SK-N-SH treated with all-trans-retinoic acid at 6 μM for 48 hours (cell line): Measurements from ENCODE around the gene SLC25A23.
"Not testable (repeated sequence)": the region's sequence is repeated elsewhere in the genome, so short reads cannot be mapped to it uniquely, and the experiment has no call there.

Source experiments
- ATAC-seq: fragments of 200-7000 bp; cut with Tn5 transposase; 3 replicates; pipeline ENCODE4 v1.9.1; 2020; ENCODE audit warnings: mild to moderate bottlenecking, moderate library complexity
- ARNTL ChIP-seq: fragments of 450-650 bp; formaldehyde crosslinking; IDR thresholded peaks from 2 replicates; pipeline ENCODE4 v1.5.0; 2020; ENCODE audit warnings: low read depth, mild to moderate bottlenecking, moderate library complexity, borderline replicate concordance
- BACH2 ChIP-seq: fragments of 250-450 bp; sonication (Bioruptor Pico); IDR thresholded peaks from 2 replicates; pipeline ENCODE4 v1.9.0; 2021; ENCODE audit warnings: mild to moderate bottlenecking, borderline replicate concordance
- CSDC2 ChIP-seq: fragments of 250-450 bp; sonication (Bioruptor Pico); IDR thresholded peaks from 2 replicates; pipeline ENCODE4 v1.5.0; 2020; ENCODE audit warnings: mild to moderate bottlenecking, moderate library complexity
- ESRRG ChIP-seq: fragments of 250-450 bp; sonication (Bioruptor Pico); IDR thresholded peaks from 2 replicates; pipeline ENCODE4 v1.6.1; 2021; ENCODE audit warnings: mild to moderate bottlenecking
- GLIS3 ChIP-seq: fragments of 250-450 bp; sonication (Bioruptor Pico); IDR thresholded peaks from 2 replicates; pipeline ENCODE4 v1.5.0; 2020; ENCODE audit warnings: mild to moderate bottlenecking, moderate library complexity
- ISL1 ChIP-seq: fragments of 250-450 bp; sonication (Bioruptor Pico); IDR thresholded peaks from 2 replicates; pipeline ENCODE4 v2.1.2; 2022; ENCODE audit warnings: mild to moderate bottlenecking, moderate library complexity
- OSR1 ChIP-seq: fragments of 250-450 bp; sonication (Bioruptor Pico); IDR thresholded peaks from 2 replicates; pipeline ENCODE4 v1.8.0; 2022; ENCODE audit warnings: moderate library complexity, mild to moderate bottlenecking, inconsistent platforms
- PPARA ChIP-seq: fragments of 250-450 bp; sonication (Bioruptor Pico); IDR thresholded peaks from 2 replicates; pipeline ENCODE4 v1.5.0; 2020; ENCODE audit warnings: mild to moderate bottlenecking, borderline replicate concordance
- SNAI2 ChIP-seq: fragments of 250-450 bp; sonication (Bioruptor Pico); IDR thresholded peaks from 2 replicates; pipeline ENCODE4 v1.5.0; 2020; ENCODE audit warnings: mild to moderate bottlenecking, moderate library complexity
- TCF4 ChIP-seq: fragments of 250-450 bp; sonication (Bioruptor Pico); IDR thresholded peaks from 2 replicates; pipeline ENCODE4 v1.8.0; 2021; ENCODE audit warnings: mild to moderate bottlenecking, moderate library complexity, borderline replicate concordance
- TOX ChIP-seq: fragments of 250-450 bp; sonication (Bioruptor Pico); IDR thresholded peaks from 2 replicates; pipeline ENCODE4 v1.8.0; 2021; ENCODE audit warnings: mild to moderate bottlenecking, moderate library complexity, borderline replicate concordance
- ZC3H10 ChIP-seq: fragments of 250-450 bp; sonication (Bioruptor Pico); IDR thresholded peaks from 2 replicates; pipeline ENCODE4 v1.5.1; 2021; ENCODE audit warnings: mild to moderate bottlenecking, moderate library complexity
- ZFP30 ChIP-seq: fragments of 450-650 bp; formaldehyde crosslinking; IDR thresholded peaks from 2 replicates; pipeline ENCODE4 v1.5.0; 2022; ENCODE audit warnings: mild to moderate bottlenecking, moderate library complexity
- ZNF565 ChIP-seq: fragments of 450-650 bp; formaldehyde crosslinking; conservative IDR thresholded peaks from 2 replicates; pipeline ENCODE4 v1.5.0; 2020; ENCODE audit warnings: low read depth, mild to moderate bottlenecking, moderate library complexity
- ZNF70 ChIP-seq: fragments of 450-650 bp; formaldehyde crosslinking; IDR thresholded peaks from 2 replicates; pipeline ENCODE4 v1.5.0; 2020; ENCODE audit warnings: mild to moderate bottlenecking, moderate library complexity
- TF ChIP-seq, protein P1 (sequence below): fragments of 250-450 bp; sonication (Bioruptor Pico); IDR thresholded peaks from 2 replicates; pipeline ENCODE4 v1.5.1; 2021; ENCODE audit warnings: mild to moderate bottlenecking, moderate library complexity
- TF ChIP-seq, protein P2 (sequence below): fragments of 250-450 bp; sonication (Bioruptor Pico); IDR thresholded peaks from 2 replicates; pipeline ENCODE4 v1.5.1; 2020; ENCODE audit warnings: low read depth, mild to moderate bottlenecking, moderate library complexity
- TF ChIP-seq, protein P3 (sequence below): fragments of 250-450 bp; sonication (Bioruptor Pico); IDR thresholded peaks from 2 replicates; pipeline ENCODE4 v1.8.0; 2020; ENCODE audit warnings: mild to moderate bottlenecking, moderate library complexity, borderline replicate concordance
- TF ChIP-seq, protein P4 (sequence below): fragments of 250-450 bp; sonication (Bioruptor Pico); IDR thresholded peaks from 2 replicates; pipeline ENCODE4 v1.8.0; 2021; ENCODE audit warnings: low read depth, mild to moderate bottlenecking, moderate library complexity, borderline replicate concordance
- TF ChIP-seq, protein P5 (sequence below): fragments of 250-450 bp; sonication (Bioruptor Pico); IDR thresholded peaks from 2 replicates; pipeline ENCODE4 v1.5.0; 2020; ENCODE audit warnings: mild to moderate bottlenecking, moderate library complexity

Gene SLC25A23

DNA sequence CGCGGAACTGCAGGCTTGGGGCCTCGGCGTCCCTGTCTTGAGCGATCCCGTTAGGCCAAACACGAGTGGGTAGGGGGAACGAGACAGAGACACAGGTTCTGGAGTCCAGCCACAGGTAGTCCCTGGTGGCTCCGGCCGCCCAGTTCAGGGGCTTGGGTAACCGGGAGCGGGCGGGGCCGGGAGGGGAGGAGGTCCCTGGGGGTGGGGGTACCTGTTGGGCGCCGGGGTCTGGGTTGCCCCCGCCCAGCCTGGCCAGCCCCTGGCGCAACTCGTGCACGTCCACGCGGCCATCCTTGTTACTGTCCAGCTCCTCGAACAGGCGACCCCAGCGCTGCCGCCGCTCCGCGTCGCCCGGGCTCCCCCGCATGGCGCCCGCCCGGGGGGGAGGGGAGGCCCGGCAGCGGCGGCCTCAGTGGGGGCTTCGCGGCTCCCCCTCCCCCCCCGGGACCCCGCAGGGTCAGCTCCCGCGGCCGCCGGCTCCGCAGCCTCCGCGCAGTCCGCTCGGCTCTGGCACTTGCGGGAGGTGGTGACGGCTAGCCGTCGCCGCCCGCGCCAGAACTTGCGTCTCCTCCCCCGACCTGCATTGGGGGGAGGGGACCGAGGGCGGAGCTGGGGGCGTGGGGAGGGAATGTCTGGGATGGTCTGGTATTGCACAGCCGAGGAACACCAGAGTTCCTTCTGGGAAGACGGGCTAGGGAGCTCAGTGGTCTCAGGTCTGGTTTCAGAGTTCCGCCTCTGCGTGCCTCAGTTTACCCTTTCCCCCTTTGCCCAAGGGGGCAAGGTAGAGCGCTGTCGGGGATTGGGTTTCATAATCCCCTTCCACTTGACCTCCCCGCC lies at the start of gene SLC25A23:
SLC25A23 (minus strand) TSS at position 531 of the 837 bp plus-strand sequence; CDS start at position 367, 164 bp downstream.
- TF ChIP-seq TOX (no peak), ISL1 (CRISPR knock-in tag) (no peak), OSR1 (no peak), ZFP30 (CRISPR knock-in tag) (no peak), ESRRG (no peak), ZNF565 (CRISPR knock-in tag) (no peak), ARNTL (no peak), TCF4 (CRISPR knock-in tag) (no peak), BACH2 (CRISPR knock-in tag) (no peak), ZNF70 (CRISPR knock-in tag) (no peak), SNAI2 (no peak), ZC3H10 (CRISPR knock-in tag) (no peak), CSDC2 (no peak), PPARA (CRISPR knock-in tag) (no peak), GLIS3 (no peak)
- TF ChIP-seq, protein P1, sequence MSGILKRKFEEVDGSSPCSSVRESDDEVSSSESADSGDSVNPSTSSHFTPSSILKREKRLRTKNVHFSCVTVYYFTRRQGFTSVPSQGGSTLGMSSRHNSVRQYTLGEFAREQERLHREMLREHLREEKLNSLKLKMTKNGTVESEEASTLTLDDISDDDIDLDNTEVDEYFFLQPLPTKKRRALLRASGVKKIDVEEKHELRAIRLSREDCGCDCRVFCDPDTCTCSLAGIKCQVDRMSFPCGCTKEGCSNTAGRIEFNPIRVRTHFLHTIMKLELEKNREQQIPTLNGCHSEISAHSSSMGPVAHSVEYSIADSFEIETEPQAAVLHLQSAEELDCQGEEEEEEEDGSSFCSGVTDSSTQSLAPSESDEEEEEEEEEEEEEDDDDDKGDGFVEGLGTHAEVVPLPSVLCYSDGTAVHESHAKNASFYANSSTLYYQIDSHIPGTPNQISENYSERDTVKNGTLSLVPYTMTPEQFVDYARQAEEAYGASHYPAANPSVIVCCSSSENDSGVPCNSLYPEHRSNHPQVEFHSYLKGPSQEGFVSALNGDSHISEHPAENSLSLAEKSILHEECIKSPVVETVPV (CRISPR knock-in tag) = no peak
- TF ChIP-seq, protein P2, sequence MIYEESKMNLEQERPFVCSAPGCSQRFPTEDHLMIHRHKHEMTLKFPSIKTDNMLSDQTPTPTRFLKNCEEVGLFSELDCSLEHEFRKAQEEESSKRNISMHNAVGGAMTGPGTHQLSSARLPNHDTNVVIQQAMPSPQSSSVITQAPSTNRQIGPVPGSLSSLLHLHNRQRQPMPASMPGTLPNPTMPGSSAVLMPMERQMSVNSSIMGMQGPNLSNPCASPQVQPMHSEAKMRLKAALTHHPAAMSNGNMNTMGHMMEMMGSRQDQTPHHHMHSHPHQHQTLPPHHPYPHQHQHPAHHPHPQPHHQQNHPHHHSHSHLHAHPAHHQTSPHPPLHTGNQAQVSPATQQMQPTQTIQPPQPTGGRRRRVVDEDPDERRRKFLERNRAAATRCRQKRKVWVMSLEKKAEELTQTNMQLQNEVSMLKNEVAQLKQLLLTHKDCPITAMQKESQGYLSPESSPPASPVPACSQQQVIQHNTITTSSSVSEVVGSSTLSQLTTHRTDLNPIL (CRISPR knock-in tag) = no peak
- TF ChIP-seq, protein P3, sequence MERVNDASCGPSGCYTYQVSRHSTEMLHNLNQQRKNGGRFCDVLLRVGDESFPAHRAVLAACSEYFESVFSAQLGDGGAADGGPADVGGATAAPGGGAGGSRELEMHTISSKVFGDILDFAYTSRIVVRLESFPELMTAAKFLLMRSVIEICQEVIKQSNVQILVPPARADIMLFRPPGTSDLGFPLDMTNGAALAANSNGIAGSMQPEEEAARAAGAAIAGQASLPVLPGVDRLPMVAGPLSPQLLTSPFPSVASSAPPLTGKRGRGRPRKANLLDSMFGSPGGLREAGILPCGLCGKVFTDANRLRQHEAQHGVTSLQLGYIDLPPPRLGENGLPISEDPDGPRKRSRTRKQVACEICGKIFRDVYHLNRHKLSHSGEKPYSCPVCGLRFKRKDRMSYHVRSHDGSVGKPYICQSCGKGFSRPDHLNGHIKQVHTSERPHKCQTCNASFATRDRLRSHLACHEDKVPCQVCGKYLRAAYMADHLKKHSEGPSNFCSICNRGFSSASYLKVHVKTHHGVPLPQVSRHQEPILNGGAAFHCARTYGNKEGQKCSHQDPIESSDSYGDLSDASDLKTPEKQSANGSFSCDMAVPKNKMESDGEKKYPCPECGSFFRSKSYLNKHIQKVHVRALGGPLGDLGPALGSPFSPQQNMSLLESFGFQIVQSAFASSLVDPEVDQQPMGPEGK = no peak
- TF ChIP-seq, protein P4, sequence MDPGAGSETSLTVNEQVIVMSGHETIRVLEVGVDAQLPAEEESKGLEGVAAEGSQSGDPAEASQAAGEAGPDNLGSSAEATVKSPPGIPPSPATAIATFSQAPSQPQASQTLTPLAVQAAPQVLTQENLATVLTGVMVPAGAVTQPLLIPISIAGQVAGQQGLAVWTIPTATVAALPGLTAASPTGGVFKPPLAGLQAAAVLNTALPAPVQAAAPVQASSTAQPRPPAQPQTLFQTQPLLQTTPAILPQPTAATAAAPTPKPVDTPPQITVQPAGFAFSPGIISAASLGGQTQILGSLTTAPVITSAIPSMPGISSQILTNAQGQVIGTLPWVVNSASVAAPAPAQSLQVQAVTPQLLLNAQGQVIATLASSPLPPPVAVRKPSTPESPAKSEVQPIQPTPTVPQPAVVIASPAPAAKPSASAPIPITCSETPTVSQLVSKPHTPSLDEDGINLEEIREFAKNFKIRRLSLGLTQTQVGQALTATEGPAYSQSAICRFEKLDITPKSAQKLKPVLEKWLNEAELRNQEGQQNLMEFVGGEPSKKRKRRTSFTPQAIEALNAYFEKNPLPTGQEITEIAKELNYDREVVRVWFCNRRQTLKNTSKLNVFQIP (CRISPR knock-in tag) = no peak
- TF ChIP-seq, protein P5, sequence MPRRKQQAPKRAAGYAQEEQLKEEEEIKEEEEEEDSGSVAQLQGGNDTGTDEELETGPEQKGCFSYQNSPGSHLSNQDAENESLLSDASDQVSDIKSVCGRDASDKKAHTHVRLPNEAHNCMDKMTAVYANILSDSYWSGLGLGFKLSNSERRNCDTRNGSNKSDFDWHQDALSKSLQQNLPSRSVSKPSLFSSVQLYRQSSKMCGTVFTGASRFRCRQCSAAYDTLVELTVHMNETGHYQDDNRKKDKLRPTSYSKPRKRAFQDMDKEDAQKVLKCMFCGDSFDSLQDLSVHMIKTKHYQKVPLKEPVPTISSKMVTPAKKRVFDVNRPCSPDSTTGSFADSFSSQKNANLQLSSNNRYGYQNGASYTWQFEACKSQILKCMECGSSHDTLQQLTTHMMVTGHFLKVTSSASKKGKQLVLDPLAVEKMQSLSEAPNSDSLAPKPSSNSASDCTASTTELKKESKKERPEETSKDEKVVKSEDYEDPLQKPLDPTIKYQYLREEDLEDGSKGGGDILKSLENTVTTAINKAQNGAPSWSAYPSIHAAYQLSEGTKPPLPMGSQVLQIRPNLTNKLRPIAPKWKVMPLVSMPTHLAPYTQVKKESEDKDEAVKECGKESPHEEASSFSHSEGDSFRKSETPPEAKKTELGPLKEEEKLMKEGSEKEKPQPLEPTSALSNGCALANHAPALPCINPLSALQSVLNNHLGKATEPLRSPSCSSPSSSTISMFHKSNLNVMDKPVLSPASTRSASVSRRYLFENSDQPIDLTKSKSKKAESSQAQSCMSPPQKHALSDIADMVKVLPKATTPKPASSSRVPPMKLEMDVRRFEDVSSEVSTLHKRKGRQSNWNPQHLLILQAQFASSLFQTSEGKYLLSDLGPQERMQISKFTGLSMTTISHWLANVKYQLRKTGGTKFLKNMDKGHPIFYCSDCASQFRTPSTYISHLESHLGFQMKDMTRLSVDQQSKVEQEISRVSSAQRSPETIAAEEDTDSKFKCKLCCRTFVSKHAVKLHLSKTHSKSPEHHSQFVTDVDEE (CRISPR knock-in tag) = no peak
- ATAC-seq = peak; percentile 74

DNA sequence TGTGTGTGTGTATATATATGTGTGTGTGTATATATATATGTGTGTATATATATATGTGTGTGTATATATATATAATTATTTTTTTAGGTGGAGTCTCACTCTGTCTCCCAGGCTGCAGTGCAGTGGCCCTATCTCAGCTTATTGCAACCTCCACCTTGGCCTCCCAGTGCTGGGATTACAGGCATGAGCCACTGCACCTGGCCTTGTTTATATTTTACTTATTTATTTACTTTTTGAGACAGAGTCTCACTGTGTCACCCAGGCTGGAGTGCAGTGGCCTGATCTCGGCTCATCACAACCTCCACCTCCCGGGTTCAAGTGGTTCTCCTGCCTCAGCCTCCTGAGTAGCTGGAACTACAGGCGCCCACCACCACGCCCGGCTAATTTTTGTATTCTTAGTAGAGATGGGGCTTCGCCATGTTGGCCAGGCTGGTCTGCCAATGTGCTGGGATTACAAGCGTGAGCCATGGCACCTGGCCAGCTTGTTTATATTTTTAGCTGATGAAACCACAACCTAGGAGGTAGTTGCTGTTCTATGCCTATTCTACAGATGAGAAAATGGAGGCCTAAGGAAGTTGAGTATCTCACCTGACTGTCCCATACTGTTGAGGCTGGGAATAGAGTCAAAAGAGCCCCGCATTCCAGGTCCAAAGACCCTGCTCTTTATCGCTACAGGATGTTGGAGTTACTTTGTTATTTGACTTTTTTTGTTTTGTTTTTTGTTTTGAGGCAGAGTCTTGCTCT lies 48.6 kb upstream of the SLC25A23 start:
- ATAC-seq = not testable (repeated sequence)
